HFF-Myc (cell line): ENCODE measurements around the gene RELT.

Experiments used
- DNase-seq: peaks from one replicate; pipeline ENCODE4 v3.0.0-alpha.2; 2011; ENCODE audit warnings: low read depth; ENCODE audit errors: extremely low read depth
- H3K4me3 ChIP-seq: replicated peaks from 2 replicates; pipeline ENCODE4 v1.5.1; 2011; ENCODE audit warnings: low read depth, mild to moderate bottlenecking, control low read depth, low read length
- CTCF ChIP-seq: IDR thresholded peaks from 2 replicates; pipeline ENCODE4 v1.5.1; 2012; ENCODE audit warnings: mild to moderate bottlenecking, low read depth, low read length, control low read depth; ENCODE audit errors: missing control alignments

RELT gene

GRCh38 chr11:73340164-73340563 is 36.0 kb upstream of the RELT start:
- DNase-seq, result no peak
- no peak for TF ChIP-seq CTCF
- no peak overlapping the region for H3K4me3 ChIP-seq

GRCh38 chr11:73342633-73343032 is 33.6 kb upstream of the RELT start:
- DNase-seq, result no peak
- H3K4me3 ChIP-seq, result no peak overlapping the region
- no peak for TF ChIP-seq CTCF

GRCh38 chr11:73343076-73343873 is 32.9 kb upstream of the RELT start:
- H3K4me3 ChIP-seq, result no peak overlapping the region
- no peak for DNase-seq
- no peak for TF ChIP-seq CTCF

- no peak for DNase-seq
- no peak for TF ChIP-seq CTCF
- H3K4me3 ChIP-seq, result no peak overlapping the region
Measured at GRCh38 chr11:73344191-73344607, 32.0 kb upstream of the RELT start.

- DNase-seq, result no peak
- no peak for TF ChIP-seq CTCF
- no peak overlapping the region for H3K4me3 ChIP-seq
Measured at GRCh38 chr11:73345481-73346160, 30.6 kb upstream of the RELT start.

- H3K4me3 ChIP-seq, result no peak overlapping the region
- no peak for TF ChIP-seq CTCF
- no peak for DNase-seq
Measured at GRCh38 chr11:73346186-73346935, 29.8 kb upstream of the RELT start.
